NOMO-1 treated with dmso at 0.1 percent for 144 hours (cell line): ENCODE data around the gene RBFA.
"Not testable (repeated sequence)": the region's sequence is repeated elsewhere in the genome, so short reads cannot be mapped to it uniquely, and the experiment has no call there.

Source experiments
- DNase-seq: peaks from one replicate; lab custom pipeline; 2025; ENCODE audit not compliant: unreplicated experiment; lab: John Stamatoyannopoulos, UW

The RBFA gene

DNA sequence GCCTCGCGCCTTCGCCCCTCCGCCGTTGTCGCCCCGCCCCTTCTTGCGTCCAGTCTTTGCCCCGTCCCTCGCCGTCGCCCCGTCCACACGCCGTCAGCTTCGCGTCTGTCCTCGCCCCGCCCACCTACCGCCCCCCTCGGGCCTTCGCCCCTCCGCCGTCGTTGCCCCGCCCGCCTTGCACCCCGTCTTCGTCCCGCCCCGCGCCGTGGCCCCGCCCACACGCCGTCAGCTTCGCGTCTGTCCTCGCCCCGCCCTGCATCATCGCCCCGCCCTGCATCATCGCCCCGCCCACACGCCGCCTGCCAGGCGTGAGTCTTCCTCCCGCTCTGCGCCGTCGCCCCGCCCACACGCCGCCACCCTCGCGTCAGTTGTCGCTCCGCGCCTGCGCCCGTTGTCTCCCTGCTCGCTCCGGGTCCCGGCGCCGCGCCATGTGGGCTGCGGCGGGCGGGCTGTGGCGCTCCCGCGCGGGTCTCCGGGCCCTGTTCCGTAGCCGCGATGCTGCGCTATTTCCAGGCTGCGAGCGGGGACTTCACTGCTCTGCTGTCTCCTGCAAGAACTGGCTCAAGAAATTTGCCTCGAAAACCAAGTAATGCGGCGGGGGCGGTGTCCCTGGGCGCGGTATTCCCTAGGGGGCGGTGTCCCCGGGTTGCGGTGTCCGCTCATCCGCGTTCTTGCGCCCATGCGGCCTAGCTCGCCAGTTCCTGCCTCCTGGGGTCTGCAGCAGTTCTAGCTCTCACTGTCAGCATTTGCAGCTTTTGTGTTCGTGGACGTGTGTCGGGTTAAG lies at the start of gene RBFA:
TSS of gene RBFA (plus strand) at position 367 of the 784 bp plus-strand sequence. CDS start at position 429, 62 bp downstream.
- peak; percentile 100 for DNase-seq

DNA sequence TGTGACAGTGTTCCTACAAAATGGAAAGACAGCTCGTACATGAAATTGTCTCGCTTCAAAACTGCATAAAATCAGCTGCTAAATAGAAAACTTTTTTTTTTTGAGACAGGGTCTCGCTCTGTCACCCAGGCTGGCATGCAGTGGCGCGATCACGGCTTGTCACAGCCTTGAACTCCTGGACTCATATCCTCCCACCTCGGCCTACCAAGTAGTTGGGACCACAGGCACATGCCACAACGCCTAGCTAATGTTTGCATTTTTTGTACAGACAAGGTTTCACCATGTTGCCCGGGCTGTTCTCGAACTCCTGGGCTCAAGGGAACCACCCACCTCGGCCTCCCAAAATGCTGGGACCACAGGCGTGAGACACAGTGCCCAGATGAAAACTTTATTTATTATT lies 49.1 kb upstream of the RBFA start:
- DNase-seq: no peak

DNA sequence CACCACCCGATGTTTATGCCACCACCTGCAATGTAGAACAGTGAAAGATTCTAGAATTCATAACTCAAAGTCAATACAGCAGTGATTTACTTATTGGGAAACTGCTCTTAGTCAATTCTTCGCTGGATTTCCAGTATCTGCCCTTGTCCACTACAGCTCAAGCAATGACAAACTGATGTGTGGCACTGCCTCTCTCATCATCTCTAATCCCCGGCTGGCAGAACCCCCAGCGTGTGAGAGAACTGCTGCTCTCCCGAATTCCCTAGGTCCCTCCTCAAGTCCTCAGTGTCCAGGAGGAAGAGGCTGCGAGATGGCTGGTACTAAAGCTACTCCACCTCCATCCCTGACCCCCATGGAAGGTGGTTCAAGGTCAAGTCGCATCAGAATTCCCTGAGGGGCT lies 47.5 kb upstream of the RBFA start:
- no peak for DNase-seq

DNA sequence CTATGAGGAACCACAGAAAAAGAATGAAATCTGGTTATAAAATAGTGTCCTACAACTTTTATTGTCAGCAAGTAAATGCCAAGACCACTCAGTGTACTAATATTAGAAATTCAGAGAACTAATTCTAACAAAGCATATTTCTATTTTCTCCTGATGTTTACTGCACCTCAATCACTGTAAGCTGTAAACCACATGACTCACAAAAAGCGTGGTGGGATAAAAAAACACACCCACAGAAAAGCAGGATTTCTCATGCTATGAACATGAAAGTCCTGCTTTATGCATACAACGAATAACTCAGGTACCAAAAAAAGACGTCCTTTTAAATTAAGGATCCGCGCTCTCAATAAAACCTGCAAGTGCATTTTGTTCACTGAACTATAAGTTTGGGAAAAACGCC lies 46.7 kb upstream of the RBFA start:
- DNase-seq: no peak

DNA sequence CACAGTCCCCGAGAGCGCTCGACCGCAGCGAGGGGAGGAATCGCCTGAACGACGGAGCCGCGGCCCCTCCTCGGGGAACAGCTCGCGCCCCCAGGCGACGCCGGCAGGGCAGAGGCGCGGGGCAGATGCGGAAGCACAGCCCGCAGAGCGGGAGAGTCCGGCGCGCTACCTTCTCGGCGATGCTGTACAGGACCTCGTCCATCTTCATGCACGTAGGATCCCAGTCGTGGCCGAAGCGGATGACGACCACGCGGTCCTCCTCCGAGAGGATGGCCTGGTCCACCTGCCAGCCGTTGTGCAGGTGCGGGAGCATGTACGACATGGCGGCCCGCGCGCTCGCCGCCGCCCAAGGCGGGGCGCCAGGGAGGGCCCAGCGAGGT lies 46.2 kb upstream of the RBFA start:
- peak; percentile 70 for DNase-seq

GRCh38 chr18:79988451-79989194 lies 45.6 kb upstream of the RBFA start, which contains the start of gene TXNL4A:
Gene TXNL4A (minus strand): TSS chr18:79988563. CDS start chr18:79988392, 171 bp downstream.
- peak; percentile 70 for DNase-seq

DNA sequence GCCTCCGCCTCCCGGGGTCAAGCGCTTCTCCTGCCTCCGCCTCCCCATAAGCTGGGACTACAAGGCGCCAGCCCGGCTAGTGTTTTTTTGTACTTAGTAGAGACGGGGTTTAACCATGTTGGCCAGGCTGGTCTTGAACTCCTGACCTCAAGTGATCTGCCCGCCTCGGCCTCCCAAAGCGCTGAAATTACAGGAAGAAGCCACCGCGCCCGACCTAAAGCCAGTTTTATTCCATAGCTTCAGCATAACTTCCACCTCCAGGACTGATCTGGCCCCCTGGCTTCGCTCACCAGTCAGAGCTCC lies 45.1 kb upstream of the RBFA start:
- no peak for DNase-seq

- no peak for DNase-seq
Measured at GRCh38 chr18:79991494-79991893, 42.7 kb upstream of the RBFA start.

DNA sequence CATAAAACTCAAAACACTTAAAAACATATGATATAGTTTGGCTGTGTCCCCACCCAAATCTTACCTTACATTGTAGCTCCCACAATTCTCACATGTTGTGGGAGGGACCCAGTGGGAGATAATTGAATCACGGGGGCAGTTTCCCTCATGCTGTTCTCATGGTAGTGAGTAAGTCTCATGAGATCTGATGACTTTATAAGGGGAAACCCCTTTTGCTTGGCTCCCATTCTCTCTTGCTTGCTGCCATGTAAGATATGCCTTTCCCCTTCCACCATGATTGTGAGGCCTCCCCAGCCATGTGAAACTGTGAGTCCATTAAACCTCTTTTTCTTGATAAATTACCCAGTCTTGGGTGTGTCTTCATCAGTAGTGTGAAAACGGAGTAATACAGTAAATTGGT lies 34.5 kb upstream of the RBFA start:
- DNase-seq: not testable (repeated sequence)

DNA sequence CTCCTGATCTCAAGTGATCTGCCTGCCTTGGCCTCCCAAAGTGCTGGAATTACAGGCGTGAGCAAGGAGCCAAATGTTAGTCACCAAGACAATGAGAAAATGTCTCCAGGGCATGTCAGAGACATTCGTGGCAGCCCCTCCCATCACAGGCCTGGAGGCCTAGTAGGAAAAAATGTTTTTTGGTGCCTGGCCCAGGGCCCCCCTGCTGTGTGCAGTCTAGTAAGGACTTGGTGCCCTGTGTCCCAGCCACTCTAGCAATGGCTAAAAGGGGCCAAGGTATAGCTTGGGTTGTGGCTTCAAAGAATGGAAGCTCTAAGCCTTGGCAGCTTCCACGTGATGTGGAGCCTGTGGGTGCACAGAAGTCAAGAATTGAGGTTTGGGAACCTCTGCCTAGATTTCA lies 33.4 kb upstream of the RBFA start:
- DNase-seq: no peak

DNA sequence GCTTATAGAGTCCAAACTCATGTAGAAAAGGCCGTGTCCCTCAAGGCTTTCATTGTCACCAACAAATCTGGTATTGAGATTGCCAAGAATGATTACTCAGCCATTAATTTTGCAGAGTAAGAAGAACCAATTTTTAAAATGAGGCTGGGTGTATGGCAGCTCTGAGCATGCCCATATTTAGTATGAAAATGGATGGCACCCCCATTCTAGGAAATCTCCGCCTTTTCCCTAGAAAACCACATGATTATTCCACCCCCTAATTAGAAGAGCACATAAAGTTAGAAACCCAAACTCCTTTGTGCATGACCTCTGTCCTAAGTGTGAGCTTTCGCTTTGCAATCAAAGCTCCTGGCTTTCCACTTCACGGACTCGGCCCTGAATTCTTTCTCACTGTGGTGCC lies 31.8 kb upstream of the RBFA start:
- DNase-seq: no peak

DNA sequence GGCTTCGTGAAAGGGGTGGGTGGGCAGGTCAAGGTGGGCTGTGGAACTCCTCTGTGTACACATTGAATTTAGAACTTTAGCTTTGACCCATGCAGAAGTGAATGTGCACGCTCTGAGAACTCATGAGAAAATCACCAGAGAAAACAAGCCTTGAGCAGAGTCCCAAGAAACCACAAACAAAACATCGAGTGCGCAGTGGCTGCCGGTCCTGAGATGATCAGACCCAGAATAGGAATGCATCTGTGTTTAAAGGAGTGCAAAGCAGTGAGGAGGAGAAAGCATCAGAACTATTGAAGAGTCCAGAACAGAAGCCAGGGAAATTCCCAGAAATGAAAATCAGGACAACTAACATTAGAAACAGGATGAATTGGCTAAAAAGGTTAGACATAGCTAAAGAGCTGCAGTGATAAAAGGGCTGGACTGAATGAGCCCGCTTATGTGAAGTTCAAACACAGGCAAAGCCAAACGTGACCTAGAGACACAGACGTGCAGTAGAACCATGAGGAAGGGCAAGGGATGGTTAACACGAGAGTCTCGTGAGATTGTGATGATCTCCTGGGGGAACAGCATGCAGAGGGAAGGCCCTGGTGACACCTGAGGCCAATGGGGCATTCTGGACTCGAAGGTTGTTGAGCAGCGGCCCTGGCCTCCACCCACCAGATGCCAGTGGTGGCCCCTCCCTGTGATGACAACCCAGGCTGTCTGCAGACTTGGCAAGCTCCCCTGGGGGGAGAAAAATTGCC lies 29.5 kb upstream of the RBFA start:
- no peak for DNase-seq

DNA sequence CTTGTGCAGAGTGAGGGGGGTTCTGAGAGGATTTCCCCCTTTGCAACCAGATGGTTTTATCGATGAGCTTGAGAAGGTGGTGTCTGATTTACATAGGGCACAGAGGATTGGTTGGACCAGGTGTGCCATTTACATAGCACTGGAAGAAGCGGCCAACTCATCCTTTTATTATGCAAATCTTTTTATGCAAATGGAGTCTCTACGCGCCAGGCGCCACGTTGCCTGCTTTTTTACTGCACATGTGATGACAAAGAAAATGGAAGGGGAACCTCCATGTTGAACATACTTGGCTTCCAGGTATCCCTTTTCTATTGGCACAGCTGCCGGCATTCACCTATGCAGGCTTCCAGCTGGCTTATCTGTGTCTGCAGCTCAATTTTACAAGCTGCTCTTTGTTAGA lies 27.5 kb upstream of the RBFA start:
- no peak for DNase-seq

- no peak for DNase-seq
Measured at GRCh38 chr18:80009661-80010550, 24.3 kb upstream of the RBFA start.

GRCh38 chr18:80010551-80010906 lies 23.7 kb upstream of the RBFA start:
- DNase-seq: no peak

DNA sequence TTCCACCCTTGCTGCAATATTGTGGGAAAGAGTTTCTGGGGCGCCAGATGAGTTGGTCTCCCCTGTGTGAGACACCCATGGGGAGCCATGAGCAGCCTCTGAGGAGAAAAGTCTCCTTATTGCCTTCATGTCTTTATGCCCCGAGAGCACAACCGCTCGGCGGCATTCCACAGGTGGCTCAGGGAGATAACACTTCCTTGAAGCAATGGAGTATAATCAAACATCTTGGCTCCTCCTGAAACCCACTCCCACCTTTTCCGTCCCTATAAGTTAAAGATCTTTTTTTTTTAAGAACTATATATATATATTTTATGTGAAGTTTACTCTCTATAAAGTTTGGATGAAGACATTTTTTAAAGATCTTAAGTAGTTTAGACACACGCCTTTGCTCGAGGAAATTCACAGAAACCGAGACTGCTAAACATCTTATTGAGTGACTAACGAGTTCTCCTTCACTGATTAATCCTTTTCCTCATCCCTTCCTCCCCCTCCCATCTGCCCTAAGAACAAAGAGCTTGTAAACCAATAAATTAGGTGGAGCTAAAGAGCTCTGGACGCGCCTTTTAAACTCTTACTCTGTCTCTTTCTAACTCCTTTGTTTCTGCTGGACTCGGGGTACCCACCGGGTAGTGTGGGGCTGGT lies 22.6 kb upstream of the RBFA start:
- not testable (repeated sequence) for DNase-seq

GRCh38 chr18:80012714-80013113 lies 21.5 kb upstream of the RBFA start:
- no peak for DNase-seq

DNA sequence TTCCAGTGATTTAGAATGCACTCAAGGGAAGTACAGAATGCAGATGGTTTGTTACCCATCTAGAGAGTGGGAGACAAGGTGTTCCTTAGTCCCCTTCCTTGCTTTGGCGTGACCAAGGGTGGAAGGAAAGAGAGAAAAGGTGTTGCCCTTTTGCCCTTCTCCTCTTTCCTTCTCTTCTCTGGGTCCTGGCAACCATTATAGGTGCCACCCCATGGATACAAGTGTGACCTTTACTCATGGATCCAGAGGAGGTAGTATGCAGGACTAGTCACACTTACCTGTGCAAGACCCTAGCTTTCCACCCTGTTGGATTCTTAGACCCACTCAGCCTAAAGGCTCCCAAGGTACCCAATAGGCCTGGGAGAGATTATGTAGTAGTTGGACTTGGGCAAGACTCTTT lies 11.6 kb upstream of the RBFA start:
- DNase-seq: no peak

DNA sequence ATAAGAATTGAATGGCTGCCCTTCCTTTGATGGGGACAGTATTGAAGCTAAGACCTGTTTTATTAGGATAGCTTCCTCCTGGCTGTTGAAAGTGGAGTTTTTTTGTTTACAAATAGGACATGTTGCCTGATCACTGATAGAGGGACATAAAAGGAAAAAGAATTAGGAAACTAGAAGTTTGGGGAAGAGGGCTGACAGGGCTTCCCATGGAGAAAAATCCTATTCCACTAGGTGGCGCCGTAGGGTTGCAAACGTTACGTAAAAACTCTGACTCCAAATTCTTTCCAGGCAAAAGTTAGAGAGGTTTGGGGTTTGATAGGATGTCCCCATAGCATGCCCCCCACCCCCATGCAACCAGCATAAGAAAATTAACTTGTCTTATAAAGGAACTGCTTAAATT lies 11.1 kb upstream of the RBFA start:
- peak; percentile 3 for DNase-seq

GRCh38 chr18:80026363-80026762 lies 7.9 kb upstream of the RBFA start:
- DNase-seq: no peak

GRCh38 chr18:80027719-80028118 lies 6.5 kb upstream of the RBFA start:
- not testable (repeated sequence) for DNase-seq
